Sigmoid colon (tissue), 7 donors: ENCODE data around the gene ARMH3. TPM values are rescaled to one million over a fixed set of nuclear protein-coding genes. Genes with fewer than 3 reads are reported as not detected.
A peak's percentile ranks its signal among the peaks of the same experiment; 100 is the strongest.

ENCODE experiments used
- DNase-seq: peaks from one replicate; pipeline ENCODE4 v3.0.0-alpha.2; 2019
- H3K27ac ChIP-seq, 4 donors: fragments of 200-600 bp; sonication (generic); one replicate each; pipeline ENCODE4 v1.5.1; 2016 to 2019; ENCODE audit warnings: mild to moderate bottlenecking in 1 of 4
- H3K27me3 ChIP-seq, 3 donors: fragments of 200-600 bp; sonication (generic); one replicate each; pipeline ENCODE4 v1.5.1; 2019; ENCODE audit warnings: mild to moderate bottlenecking in 1 of 3
- H3K36me3 ChIP-seq, 4 donors: fragments of 200-600 bp; sonication (generic); one replicate each; pipeline ENCODE4 v1.5.1; 2016 to 2019
- H3K4me1 ChIP-seq, 4 donors: fragments of 200-600 bp; sonication (generic); one replicate each; pipeline ENCODE4 v1.5.1; 2017 to 2019
- H3K4me3 ChIP-seq, 4 donors: fragments of 200-600 bp; sonication (generic); one replicate each; pipeline ENCODE4 v1.5.1; 2017 to 2019; ENCODE audit warnings: mild to moderate bottlenecking in 2 of 4, moderate library complexity in 1 of 4
- H3K9me3 ChIP-seq, 4 donors: fragments of 200-600 bp in 3 of 4; sonication (generic) in 3 of 4; one replicate each; pipeline versions ENCODE4 v1.5.1 to v1.6.1; 2013 to 2019
- EP300 ChIP-seq, 4 donors: sonication (generic); formaldehyde crosslinking; IDR thresholded peaks; one replicate each; pipeline ENCODE4 v1.6.1; 2017; ENCODE audit warnings: antibody characterized with exemption in 4 of 4
- POLR2A ChIP-seq, 2 donors: fragments of 450-650 bp; IDR thresholded peaks; one replicate each; pipeline ENCODE4 v1.6.1; 2016; ENCODE audit warnings: antibody characterized with exemption in 2 of 2, mild to moderate bottlenecking in 2 of 2, moderate library complexity in 2 of 2
- POLR2AphosphoS5 ChIP-seq, 4 donors: sonication (generic); formaldehyde crosslinking; IDR thresholded peaks; one replicate each; pipeline ENCODE4 v1.6.1; 2017; ENCODE audit warnings: antibody characterized with exemption in 4 of 4
- WGBS, 2 donors: extraction: QIAGEN DNeasy Blood & Tissue Kit; methylation state at CpG; one replicate each; pipeline ENCODE4 v1.1.7; 2013; 5-methylcytosine and 5-hydroxymethylcytosine counted together
- intact Hi-C: fragments of 100-400 bp; cut with DNase I; formaldehyde crosslinking; loops from one replicate; pipeline ENCODE4 v1.15.1; 2023
- polyA plus RNA-seq, 3 donors: library from polyadenylated mRNA; stranded (reverse); fragments of 200-250 nt; gene quantifications; one replicate each; pipeline ENCODE4 v1.2.3, GENCODE V29; 2013
- total RNA-seq, 4 donors: library from RNA; depleted of rRNA; stranded (reverse); fragments of >200 nt; gene quantifications; one replicate each; pipeline ENCODE4 v1.1.0, GENCODE V29; 2016
- TF ChIP-seq, protein P1 (sequence below), 4 experiments: fragments of 450-650 bp in 3 of 4; fragments of 200-600 bp in 1 of 4; IDR thresholded peaks; one replicate each; pipeline ENCODE4 v1.5.1; 2016 to 2019; ENCODE audit warnings: antibody characterized with exemption in 4 of 4, mild to moderate bottlenecking in 3 of 4, moderate library complexity in 2 of 4
- donor health status: healthy with polysubstance abuse.
- donor health status: Bipolar disorder and iron deficiency.
- donor health status: healthy.

Gene ARMH3
- total and polyA plus RNA-seq, 7 donors, result 17.4 to 23.2 (median 19.1) TPM

- DNase-seq, result peak; percentile 66
- Histone ChIP-seq H3K4me1 (no peaks in the 10 kb centered on the region), H3K27ac (no peak overlapping the region), H3K9me3 (no peaks in the 10 kb centered on the region), H3K36me3 (peaks cover 0 to 3% (median 0%) of the 10 kb centered on the region in 4 donors), H3K27me3 (no peaks in the 10 kb centered on the region), H3K4me3 (no peak overlapping the region)
- WGBS, 2 donors, result 55 to 65% methylated on average over 5 of the region's 5 CpGs
- TF ChIP-seq EP300 (IDR thresholded peaks at IDR 0.05), result no peak
- TF ChIP-seq, protein P1, sequence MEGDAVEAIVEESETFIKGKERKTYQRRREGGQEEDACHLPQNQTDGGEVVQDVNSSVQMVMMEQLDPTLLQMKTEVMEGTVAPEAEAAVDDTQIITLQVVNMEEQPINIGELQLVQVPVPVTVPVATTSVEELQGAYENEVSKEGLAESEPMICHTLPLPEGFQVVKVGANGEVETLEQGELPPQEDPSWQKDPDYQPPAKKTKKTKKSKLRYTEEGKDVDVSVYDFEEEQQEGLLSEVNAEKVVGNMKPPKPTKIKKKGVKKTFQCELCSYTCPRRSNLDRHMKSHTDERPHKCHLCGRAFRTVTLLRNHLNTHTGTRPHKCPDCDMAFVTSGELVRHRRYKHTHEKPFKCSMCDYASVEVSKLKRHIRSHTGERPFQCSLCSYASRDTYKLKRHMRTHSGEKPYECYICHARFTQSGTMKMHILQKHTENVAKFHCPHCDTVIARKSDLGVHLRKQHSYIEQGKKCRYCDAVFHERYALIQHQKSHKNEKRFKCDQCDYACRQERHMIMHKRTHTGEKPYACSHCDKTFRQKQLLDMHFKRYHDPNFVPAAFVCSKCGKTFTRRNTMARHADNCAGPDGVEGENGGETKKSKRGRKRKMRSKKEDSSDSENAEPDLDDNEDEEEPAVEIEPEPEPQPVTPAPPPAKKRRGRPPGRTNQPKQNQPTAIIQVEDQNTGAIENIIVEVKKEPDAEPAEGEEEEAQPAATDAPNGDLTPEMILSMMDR (IDR thresholded peaks at IDR 0.05), result peak; percentile 22 to 69 (median 60)
- TF ChIP-seq POLR2A (IDR thresholded peaks at IDR 0.05), result no peak
- intact Hi-C loops, result loop anchor here (5.0 kb wide), 1 partner anchor 123 kb away; no protein-coding TSS in a partner anchor
These were observed 166.4 kb downstream of the ARMH3 start for GRCh38 chr10:101889256-101890210.

GRCh38 chr10:101888251-101888949 is 167.6 kb downstream of the ARMH3 start:
- TF ChIP-seq EP300 (IDR thresholded peaks at IDR 0.05) (no peak), POLR2A (IDR thresholded peaks at IDR 0.05) (no peak), POLR2AphosphoS5 (IDR thresholded peaks at IDR 0.05) (no peak)
- TF ChIP-seq, protein P1 (IDR thresholded peaks at IDR 0.05), result no peak
- H3K27me3 ChIP-seq, result no peaks in the 10 kb centered on the region
- H3K9me3 ChIP-seq, result no peaks in the 10 kb centered on the region
- intact Hi-C loops, result loop anchor here (5.0 kb wide), 1 partner anchor 124 kb away; no protein-coding TSS in a partner anchor
- H3K4me1 ChIP-seq, result no peaks in the 10 kb centered on the region
- no peak overlapping the region for H3K27ac ChIP-seq
- H3K4me3 ChIP-seq, result no peak overlapping the region
- 92 to 98% methylated on average over 2 of the region's 2 CpGs for WGBS, 2 donors
- peaks cover 0 to 3% (median 0%) of the 10 kb centered on the region in 4 donors for H3K36me3 ChIP-seq
- DNase-seq, result no peak

DNA sequence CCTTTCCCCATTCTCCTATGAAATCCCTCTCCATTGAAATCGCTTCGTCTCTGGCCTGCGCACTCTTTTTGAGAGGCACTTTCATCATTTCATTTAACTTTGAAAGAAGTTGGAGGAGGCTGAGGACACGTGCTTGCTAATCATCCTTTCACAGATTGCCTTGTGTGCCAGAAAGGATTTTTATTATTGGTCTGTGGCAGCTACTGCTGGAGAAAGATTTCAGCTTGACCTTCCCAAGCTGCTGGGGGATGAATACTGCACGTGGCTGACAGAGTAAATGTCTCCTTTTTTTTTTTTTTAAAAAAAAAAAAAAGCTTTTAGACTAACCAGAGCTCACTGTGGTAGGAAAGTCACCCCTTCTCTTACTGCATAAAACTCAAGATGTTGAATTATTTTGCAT is 168.2 kb downstream of the ARMH3 start:
- H3K4me3 ChIP-seq, result no peak overlapping the region
- H3K4me1 ChIP-seq, result no peaks in the 10 kb centered on the region
- DNase-seq, result no peak
- intact Hi-C loops, result loop anchor here (5.0 kb wide), 1 partner anchor 125 kb away; no protein-coding TSS in a partner anchor
- H3K9me3 ChIP-seq, result no peaks in the 10 kb centered on the region
- TF ChIP-seq, protein P1 (IDR thresholded peaks at IDR 0.05), result no peak
- no peak for TF ChIP-seq POLR2A (IDR thresholded peaks at IDR 0.05)
- no peak for TF ChIP-seq EP300 (IDR thresholded peaks at IDR 0.05)
- TF ChIP-seq POLR2AphosphoS5 (IDR thresholded peaks at IDR 0.05), result no peak
- H3K27ac ChIP-seq, result no peak overlapping the region
- H3K27me3 ChIP-seq, result no peaks in the 10 kb centered on the region
- peaks cover 0 to 3% (median 0%) of the 10 kb centered on the region in 4 donors for H3K36me3 ChIP-seq
- 89 to 90% methylated on average over 5 of the region's 5 CpGs for WGBS, 2 donors

DNA sequence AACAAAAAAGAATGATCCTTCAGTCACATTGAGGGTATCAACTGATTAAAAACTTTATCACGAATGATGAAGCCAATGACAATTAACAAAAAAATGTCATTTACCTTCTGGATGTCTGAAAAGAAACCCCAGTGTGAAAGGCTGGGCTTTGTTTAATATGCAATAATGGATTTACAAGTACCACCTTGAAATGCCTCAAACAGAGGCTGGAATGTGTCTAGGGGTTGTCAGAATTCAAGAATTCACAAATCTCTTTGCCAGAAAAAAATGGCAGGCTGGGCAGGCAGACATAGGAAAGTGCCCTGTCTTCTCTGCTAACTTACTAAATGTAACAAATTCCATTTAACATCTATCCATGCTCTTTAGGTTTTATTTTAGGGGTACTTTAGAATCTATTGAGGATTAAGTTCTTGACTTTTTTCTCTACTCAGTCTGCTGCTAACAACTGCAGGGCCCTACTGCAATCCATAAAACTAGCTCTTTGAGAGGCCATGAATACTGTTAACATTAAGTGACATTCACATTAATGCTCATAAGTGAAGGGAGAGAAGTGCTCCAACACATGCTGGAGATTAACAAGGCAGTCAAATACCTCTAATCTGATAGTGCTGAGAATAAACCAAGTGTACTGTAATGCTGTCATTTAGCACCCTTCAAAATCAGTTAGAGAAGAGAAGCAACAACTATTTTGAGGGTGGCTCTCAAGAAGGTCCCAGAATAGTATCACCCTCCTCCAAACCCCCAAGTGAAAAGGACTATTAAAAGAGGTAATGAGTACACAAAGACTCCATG is 169.3 kb downstream of the ARMH3 start:
- Histone ChIP-seq H3K36me3 (peaks cover 0 to 3% (median 0%) of the 10 kb centered on the region in 4 donors), H3K27ac (no peak overlapping the region), H3K9me3 (no peaks in the 10 kb centered on the region), H3K27me3 (no peaks in the 10 kb centered on the region), H3K4me1 (no peaks in the 10 kb centered on the region), H3K4me3 (no peak overlapping the region)
- 94 to 96% methylated on average over 1 of the region's 1 CpG for whole genome bisulfite sequencing, 2 donors
- intact Hi-C loops, result loop anchor here (5.0 kb wide), 1 partner anchor 126 kb away; no protein-coding TSS in a partner anchor
- no peak for TF ChIP-seq POLR2A (IDR thresholded peaks at IDR 0.05)
- no peak for TF ChIP-seq EP300 (IDR thresholded peaks at IDR 0.05)
- no peak for TF ChIP-seq POLR2AphosphoS5 (IDR thresholded peaks at IDR 0.05)
- TF ChIP-seq, protein P1 (IDR thresholded peaks at IDR 0.05), result no peak
- DNase-seq, result no peak
